HG03460 (cell line): ENCODE measurements around the gene SRP72.
A peak's percentile ranks its signal among the peaks of the same experiment; 100 is the strongest.
"Not testable (repeated sequence)": the region's sequence is repeated elsewhere in the genome, so short reads cannot be mapped to it uniquely, and the experiment has no call there.

ENCODE experiments used
- ATAC-seq: cut with Tn5 transposase; IDR thresholded peaks from one replicate; pipeline ENCODE4 v1.9.1; 2021; ENCODE audit not compliant: unreplicated experiment

Gene SRP72

DNA sequence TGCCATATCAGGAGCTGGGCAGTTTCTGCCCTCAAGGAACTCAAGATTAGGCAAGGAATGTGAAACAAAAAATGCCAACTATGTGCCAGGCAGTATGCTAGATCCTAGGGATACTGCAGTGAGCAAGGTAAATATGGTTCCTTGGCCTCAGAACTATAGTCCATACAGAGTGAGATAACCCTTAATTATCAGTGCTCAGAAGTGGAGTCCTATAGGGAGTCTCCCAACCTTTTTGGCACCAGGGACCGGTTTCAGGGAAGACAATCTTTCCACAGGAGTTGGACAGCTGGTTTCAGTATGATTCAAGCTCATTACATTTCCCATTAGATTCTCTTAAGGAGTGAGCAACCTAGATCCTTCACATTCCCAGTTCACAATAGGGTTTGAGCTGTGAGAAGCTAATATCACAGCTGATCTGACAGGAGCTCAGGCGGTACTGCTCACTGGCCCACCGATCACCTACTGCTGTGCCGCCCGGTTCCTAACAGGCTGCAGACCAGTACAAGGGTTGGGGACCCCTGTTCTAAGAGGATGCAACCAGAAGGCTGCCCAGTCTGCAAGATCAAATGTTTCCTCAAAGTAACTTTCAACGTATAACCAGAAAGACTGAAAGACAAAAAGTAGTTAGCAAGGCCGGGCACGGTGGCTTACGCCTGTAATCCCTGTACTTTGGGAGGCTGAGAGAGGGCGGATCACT lies 1.7 kb upstream of the SRP72 start:
- ATAC-seq = no peak

- not testable (repeated sequence) for ATAC-seq
Measured at GRCh38 chr4:56466296-56466761, 1.1 kb upstream of the SRP72 start.

- no peak for ATAC-seq
Measured at GRCh38 chr4:56466910-56467283, 520 bp upstream of the SRP72 start.

- peak; percentile 49 for ATAC-seq
Measured at GRCh38 chr4:56468097-56468422, 643 bp downstream of the SRP72 start.

GRCh38 chr4:56469489-56470210 lies 2.2 kb downstream of the SRP72 start:
- no peak for ATAC-seq

DNA sequence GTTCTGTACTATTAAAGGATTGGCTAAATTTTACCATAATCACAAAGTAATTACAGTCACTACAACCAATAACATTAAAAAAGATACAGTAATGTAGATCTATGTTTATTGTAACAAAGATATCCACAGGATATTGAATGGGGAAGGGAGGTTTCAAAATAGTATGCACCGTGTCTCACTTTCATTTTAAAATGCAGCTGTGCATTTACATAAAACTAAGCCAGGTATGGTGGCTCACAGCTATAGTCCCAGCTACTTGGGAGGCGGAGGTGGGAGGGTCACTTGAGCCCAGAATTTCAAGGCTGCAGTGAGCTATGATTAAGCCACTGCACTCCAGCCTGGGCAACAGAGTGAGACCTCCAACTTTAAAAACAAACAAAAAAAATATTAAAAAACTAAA lies 8.5 kb downstream of the SRP72 start:
- peak; percentile 83 for ATAC-seq

DNA sequence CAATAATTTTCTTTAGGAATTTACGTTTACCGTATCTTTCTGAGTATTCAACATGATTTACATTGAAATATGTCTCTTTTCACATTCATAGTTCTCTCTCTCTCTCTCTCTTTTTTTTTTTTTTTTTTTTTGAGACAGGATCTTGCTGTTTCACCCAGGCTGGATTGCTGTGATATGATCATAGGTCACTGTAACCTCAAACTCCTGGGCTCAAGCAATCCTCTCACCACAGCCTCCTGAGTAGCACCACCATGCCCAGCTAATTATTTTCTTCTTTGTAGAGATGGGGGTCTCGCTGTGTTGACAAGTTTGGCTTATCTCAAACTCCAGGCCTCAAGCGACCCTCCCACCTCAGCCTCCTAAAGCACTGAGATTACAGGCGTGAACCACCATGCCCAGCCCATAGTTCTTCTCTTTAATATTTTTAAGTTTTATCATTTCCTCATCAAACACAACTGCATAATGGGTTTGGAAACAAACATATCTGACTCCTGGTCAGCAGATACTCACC lies 9.8 kb downstream of the SRP72 start:
- no peak for ATAC-seq

DNA sequence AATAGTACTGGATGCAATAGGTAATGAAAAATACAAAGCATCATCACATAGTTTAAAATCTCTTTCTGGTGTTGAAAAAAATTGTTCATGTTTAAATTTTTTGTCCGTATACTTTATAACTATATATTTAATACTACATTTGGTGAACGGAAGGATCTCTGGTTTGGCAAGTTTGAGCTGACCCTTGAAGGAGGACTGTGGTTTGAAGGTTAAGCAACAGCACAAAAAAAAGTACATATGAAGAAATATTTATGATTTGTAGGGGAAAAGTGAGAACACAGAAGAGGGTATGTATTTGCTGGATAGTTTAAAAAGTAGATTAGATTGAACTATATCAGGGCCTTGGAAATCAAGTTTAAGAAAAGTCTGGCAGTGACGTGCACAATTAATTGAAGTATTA lies 13.3 kb downstream of the SRP72 start:
- no peak for ATAC-seq

- ATAC-seq = no peak
Measured at GRCh38 chr4:56496241-56496640, 28.8 kb downstream of the SRP72 start.

- ATAC-seq = peak; percentile 75
Measured at GRCh38 chr4:56505269-56506130, 38.1 kb downstream of the SRP72 start, which contains the start of gene ARL9. Gene ARL9 (plus strand): TSS chr4:56505791. CDS start chr4:56505863, 72 bp downstream.

GRCh38 chr4:56511098-56511497 lies 43.7 kb downstream of the SRP72 start:
- no peak for ATAC-seq

- ATAC-seq = no peak
Measured at GRCh38 chr4:56512166-56512565, 44.7 kb downstream of the SRP72 start.

DNA sequence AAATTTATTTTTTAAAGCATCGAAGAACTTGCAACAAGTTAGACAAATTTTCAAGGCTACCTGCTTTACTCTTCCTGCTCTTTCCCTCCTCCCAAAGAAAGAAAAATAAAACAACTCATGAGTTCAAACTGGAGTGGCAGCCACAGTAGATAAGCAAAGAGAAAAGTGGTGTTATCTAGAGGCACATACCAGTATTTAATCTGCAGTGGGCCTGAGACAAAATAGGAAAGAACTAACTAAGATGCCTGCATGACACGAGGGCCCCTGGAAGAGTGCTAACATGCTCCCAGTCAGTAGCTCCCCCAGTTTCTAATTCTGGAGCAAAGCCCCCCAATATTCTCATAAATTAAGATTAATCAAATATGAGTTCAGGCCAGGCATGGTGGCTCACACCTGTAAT lies 46.1 kb downstream of the SRP72 start:
- no peak for ATAC-seq

DNA sequence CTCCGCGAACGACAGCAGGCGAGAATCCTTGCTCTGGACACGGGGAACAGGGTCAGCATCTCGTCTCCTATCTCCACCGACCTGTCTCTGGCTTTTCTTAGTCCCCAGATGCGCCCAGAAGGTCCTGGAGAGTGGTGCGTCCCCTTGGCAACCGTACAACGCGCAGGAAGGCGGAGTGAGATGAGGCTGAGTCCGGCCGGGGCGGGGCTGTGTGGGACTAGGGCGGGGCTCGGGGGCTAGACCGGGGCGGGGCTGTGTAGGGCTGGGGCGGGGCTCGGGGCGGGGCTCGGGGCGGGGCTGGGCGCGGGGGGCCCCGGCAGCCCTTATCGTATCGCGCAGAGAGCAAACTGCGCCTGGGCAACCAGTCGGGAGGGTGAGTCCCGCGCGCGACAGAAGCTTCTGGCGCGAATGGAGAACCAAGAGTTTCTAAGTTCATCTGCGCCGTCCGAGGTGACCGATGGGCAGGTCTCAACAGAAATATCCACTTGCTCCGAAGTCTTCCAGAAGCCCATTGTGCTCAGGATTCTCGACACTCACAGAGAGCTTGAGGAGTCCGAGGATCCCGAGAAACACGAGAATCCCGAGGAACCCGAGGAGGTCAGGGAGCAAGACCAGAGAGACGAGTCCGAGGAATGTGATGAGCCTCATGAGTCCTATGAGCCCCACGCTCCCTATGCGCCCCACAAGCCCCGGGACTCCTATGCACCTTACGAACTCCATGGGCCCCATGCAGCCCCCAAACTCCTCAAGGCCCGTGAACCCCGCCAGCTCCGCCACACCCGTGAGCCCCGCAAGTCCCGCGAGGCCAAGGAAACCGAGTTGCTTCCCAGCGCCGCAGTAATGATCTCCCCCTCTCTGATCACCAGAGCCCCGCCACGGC lies 63.1 kb downstream of the SRP72 start:
- peak; percentile 97 for ATAC-seq

DNA sequence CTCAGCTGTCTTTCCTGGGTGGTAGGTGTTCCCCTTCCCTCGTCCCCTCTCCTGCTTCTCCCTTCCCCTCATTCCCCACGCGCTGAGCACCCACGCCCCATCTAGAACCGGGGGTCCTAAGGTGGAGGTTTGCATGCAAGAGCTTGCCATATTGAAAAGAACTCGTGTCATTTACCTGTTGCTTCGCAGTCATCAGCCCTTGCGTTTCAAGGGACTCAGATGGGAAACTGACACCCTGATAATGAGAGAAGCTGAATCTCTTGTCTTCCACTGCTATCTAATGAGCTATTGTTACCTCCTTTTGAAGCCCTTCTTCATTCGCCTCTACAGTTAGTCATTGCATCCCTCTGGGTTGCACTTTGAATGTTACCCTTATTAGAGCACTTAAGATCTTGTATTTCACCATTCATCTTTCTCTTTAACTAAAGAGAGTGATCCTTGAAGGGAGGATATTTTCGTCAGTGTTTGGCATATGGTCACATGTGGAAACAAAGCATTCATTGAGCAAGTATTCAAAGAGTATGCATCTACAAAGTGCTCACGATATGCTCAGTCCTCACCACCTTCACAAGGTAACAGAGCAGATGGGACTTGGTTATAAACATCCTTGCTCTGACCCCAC lies 63.8 kb downstream of the SRP72 start:
- no peak for ATAC-seq

- no peak for ATAC-seq
Measured at GRCh38 chr4:56531823-56532222, 64.4 kb downstream of the SRP72 start.

- no peak for ATAC-seq
Measured at GRCh38 chr4:56532239-56532638, 64.8 kb downstream of the SRP72 start.

- ATAC-seq = no peak
Measured at GRCh38 chr4:56535915-56536314, 68.5 kb downstream of the SRP72 start.

GRCh38 chr4:56537147-56537546 lies 69.7 kb downstream of the SRP72 start:
- ATAC-seq = no peak

- no peak for ATAC-seq
Measured at GRCh38 chr4:56540826-56541225, 73.4 kb downstream of the SRP72 start.
